Heart left ventricle (tissue), 16 donors: ENCODE data around the gene PCDHGA3. TPM values are rescaled to one million over a fixed set of nuclear protein-coding genes. Genes with fewer than 3 reads are reported as not detected.
"Not testable (repeated sequence)": the region's sequence is repeated elsewhere in the genome, so short reads cannot be mapped to it uniquely, and the experiment has no call there.

Experiments
- ATAC-seq, 4 donors: fragments of 200-7000 bp; cut with Tn5 transposase; one replicate each; pipeline ENCODE4 v1.9.1; 2020 to 2022; ENCODE audit warnings: moderate library complexity in 4 of 4, mild to moderate bottlenecking in 3 of 4, moderate number of reproducible peaks in 1 of 4
- DNase-seq, 5 donors: peaks; one replicate each; pipeline ENCODE4 v3.0.0-alpha.2; 2020
- H3K27ac ChIP-seq, 12 donors: fragments of 200-600 bp; sonication (generic) in 4 of 12; one replicate each; pipeline versions ENCODE4 v1.5.0 to v1.8.0; 2016 to 2022; ENCODE audit warnings: mild to moderate bottlenecking in 2 of 12
- H3K27me3 ChIP-seq, 9 donors: fragments of 200-600 bp; sonication (generic) in 2 of 9; one replicate each; pipeline versions ENCODE4 v1.5.1 to v1.8.0; 2016 to 2022; ENCODE audit warnings: mild to moderate bottlenecking in 3 of 9
- H3K36me3 ChIP-seq, 9 donors: fragments of 200-600 bp; sonication (generic) in 2 of 9; one replicate each; pipeline versions ENCODE4 v1.5.0 to v1.8.0; 2018 to 2022; ENCODE audit warnings: mild to moderate bottlenecking in 2 of 9
- H3K4me1 ChIP-seq, 12 donors: fragments of 200-600 bp; sonication (generic) in 4 of 12; one replicate each; pipeline versions ENCODE4 v1.5.0 to v1.8.0; 2016 to 2022; ENCODE audit warnings: mild to moderate bottlenecking in 3 of 12
- H3K4me3 ChIP-seq, 12 donors: fragments of 200-600 bp; sonication (generic) in 4 of 12; one replicate each; pipeline versions ENCODE4 v1.5.0 to v1.8.0; 2017 to 2022; ENCODE audit warnings: mild to moderate bottlenecking in 9 of 12, moderate library complexity in 4 of 12
- H3K9me3 ChIP-seq, 12 donors: fragments of 200-600 bp; sonication (generic) in 4 of 12; one replicate each; pipeline versions ENCODE4 v1.5.0 to v1.8.0; 2016 to 2022; ENCODE audit warnings: mild to moderate bottlenecking in 1 of 12
- POLR2A ChIP-seq, 2 donors: fragments of 450-650 bp; IDR thresholded peaks; one replicate each; pipeline ENCODE4 v1.6.1; 2017; ENCODE audit warnings: antibody characterized with exemption in 2 of 2, mild to moderate bottlenecking in 2 of 2, moderate library complexity in 2 of 2
- WGBS, 4 donors: extraction: QIAGEN DNeasy Blood & Tissue Kit in 2 of 4; methylation state at CpG; one replicate each; pipeline versions ENCODE4 v1.1.5 to v1.1.7; 2013 to 2018; 5-methylcytosine and 5-hydroxymethylcytosine counted together
- intact Hi-C, 10 donors: fragments of 100-400 bp; cut with DNase I; formaldehyde crosslinking; loops; one replicate each; pipeline versions ENCODE4 v1.11.1 to v1.14.2; 2022
- polyA plus RNA-seq, 2 donors: library from polyadenylated mRNA; stranded (reverse); fragments of 200-250 nt; gene quantifications; one replicate each; pipeline ENCODE4 v1.2.3, GENCODE V29; 2013
- total RNA-seq, 9 donors: library from RNA; depleted of rRNA in 2 of 9; stranded (reverse); fragments of >200 nt in 2 of 9; fragmentation: NEBNext Ultra II Directional in 3 of 9; extraction: Animal tissue kit (Norgen Biotek cat#: 25700) in 3 of 9; gene quantifications; one replicate each; pipeline versions ENCODE4 v1.1.0 to v1.2.4, GENCODE V29; 2016 to 2023
- TF ChIP-seq, protein P1 (sequence below), 12 donors: fragments of 200-600 bp; sonication (generic) in 4 of 12; IDR thresholded peaks; one replicate each; pipeline versions ENCODE4 v1.5.0 to v1.8.0; 2018 to 2022; ENCODE audit warnings: antibody characterized with exemption in 12 of 12, mild to moderate bottlenecking in 5 of 12
- donor health status: ischemic (EF 13 %, LVEDD 7.1; RV severe dilation, severe dysfunction).
- donor health status: healthy with polysubstance abuse.
- donor health status: DM: no; HTN: yes; CAD: no.
- donor health status: DM: no; HTN: no; CAD: no.
- donor health status: ischemic (EF 25% LVEDD 6.9; RV normal size, moderate dysfunction).
- donor health status: ischemic (EF 25% LVEDD 5.7; RV mildly dilated, moderate dysfunction).
- donor health status: healthy.
- donor health status: DM: yes; HTN: yes; CAD: no.
- donor health status: ischemic (EF 35%, LVEDD 5.7; RV mildly dilated, moderate dysfunction).
- donor health status: nonischemic (EF 11% LVEDD 7.7; RV severe dilation, severe dysfunction).
- donor health status: DM: yes; HTN: yes; CAD: no.
- donor health status: PGD.
- donor health status: ischemic (EF 29% LVEDD 5.4; RV normal size, mild dysfunction).
- donor health status: nonischemic (EF 23%, LVEDD 6.1; RV moderate dilation, normal function).

Gene PCDHGA3
- total and polyA plus RNA-seq, 11 donors: 3.5 to 27.2 (median 13.3) TPM

DNA sequence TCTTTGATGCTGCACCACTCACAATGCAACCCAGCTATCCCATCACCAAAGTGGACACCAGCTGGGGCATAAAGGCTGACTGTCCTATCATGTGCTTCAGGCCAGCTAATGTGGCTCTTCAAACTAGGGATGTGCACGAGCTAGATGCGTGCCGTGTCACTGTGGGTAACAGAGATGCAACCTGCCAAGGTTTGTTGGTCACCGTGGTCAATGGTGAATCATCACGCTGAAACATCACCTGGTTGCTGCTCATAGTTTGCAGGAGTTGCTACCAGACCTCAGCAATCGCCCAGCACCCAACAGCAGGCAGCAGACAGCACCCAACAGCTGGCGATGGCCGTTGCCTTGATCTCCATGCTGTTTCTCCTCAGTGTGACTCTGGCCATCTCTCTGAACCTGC lies 15.4 kb upstream of the PCDHGA3 start:
- peaks cover 0 to 7% (median 0%) of the 10 kb centered on the region in 9 donors for H3K36me3 ChIP-seq
- H3K4me1 ChIP-seq: peaks cover 0 to 5% (median 0%) of the 10 kb centered on the region in 12 donors
- no peak for DNase-seq
- intact Hi-C loops: loop anchor here in 4 of 10 donors (5.0 to 10.0 kb wide), 3 partner anchors 197 to 237 kb away; no protein-coding TSS in a partner anchor
- 80 to 85% (median 82%) methylated on average over 7 to 8 of the region's 8 CpGs for WGBS, 4 donors
- ATAC-seq: no peak
- TF ChIP-seq, protein P1, sequence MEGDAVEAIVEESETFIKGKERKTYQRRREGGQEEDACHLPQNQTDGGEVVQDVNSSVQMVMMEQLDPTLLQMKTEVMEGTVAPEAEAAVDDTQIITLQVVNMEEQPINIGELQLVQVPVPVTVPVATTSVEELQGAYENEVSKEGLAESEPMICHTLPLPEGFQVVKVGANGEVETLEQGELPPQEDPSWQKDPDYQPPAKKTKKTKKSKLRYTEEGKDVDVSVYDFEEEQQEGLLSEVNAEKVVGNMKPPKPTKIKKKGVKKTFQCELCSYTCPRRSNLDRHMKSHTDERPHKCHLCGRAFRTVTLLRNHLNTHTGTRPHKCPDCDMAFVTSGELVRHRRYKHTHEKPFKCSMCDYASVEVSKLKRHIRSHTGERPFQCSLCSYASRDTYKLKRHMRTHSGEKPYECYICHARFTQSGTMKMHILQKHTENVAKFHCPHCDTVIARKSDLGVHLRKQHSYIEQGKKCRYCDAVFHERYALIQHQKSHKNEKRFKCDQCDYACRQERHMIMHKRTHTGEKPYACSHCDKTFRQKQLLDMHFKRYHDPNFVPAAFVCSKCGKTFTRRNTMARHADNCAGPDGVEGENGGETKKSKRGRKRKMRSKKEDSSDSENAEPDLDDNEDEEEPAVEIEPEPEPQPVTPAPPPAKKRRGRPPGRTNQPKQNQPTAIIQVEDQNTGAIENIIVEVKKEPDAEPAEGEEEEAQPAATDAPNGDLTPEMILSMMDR (IDR thresholded peaks at IDR 0.05): no peak
- no peak for TF ChIP-seq POLR2A (IDR thresholded peaks at IDR 0.05)
- H3K4me3 ChIP-seq: no peak overlapping the region
- H3K27me3 ChIP-seq: peaks cover 0 to 14% (median 0%) of the 10 kb centered on the region in 9 donors
- H3K9me3 ChIP-seq: peaks cover 0 to 64% (median 23%) of the 10 kb centered on the region in 12 donors
- H3K27ac ChIP-seq: no peak overlapping the region

DNA sequence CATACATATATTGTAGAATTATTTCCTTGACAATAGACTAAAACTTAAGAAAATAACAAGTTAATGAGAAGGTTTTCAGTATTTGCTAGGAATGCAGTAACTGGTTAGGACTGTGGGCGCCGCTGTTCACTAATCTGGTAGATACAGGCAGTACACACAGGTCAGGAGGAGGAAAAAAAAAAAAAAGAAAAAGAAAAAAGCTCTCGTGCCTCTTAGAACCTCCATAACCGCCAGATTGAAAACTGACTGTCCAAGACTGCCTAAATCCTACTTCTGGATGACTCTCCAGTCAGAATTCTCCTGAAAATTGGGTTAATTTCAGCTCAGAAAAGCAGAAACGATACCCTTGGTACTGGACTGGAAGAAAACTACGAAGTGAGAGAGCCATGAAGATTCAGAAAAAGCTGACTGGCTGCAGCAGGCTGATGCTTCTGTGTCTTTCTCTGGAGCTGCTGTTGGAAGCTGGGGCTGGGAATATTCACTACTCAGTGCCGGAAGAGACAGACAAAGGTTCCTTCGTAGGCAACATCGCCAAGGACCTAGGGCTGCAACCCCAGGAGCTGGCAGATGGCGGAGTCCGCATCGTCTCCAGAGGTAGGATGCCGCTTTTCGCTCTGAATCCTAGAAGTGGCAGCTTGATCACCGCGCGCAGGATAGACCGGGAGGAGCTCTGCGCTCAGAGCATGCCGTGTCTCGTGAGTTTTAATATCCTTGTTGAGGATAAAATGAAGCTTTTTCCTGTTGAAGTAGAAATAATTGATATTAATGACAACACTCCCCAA lies 13.1 kb upstream of the PCDHGA3 start, which contains the start of gene PCDHGA1:
Gene PCDHGA1 (plus strand): TSS at position 216 of the 782 bp plus-strand sequence.
- 22 to 34% (median 30%) methylated on average over 21 of the region's 21 CpGs for WGBS, 4 donors

DNA sequence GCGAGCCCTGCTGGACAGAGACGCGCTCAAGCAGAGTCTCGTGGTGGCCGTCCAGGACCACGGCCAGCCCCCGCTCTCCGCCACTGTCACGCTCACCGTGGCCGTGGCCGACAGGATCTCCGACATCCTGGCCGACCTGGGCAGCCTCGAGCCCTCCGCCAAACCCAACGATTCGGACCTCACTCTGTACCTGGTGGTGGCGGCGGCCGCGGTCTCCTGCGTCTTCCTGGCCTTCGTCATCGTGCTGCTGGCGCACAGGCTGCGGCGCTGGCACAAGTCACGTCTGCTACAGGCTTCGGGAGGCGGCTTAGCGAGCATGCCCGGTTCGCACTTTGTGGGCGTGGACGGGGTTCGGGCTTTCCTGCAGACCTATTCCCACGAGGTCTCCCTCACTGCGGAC lies 11.1 kb upstream of the PCDHGA3 start:
- peaks cover 0 to 99% (median 24%) of the 10 kb centered on the region in 12 donors for H3K9me3 ChIP-seq

More for the DNA sequence above, 13.1 kb upstream of the PCDHGA3 start, which contains the start of gene PCDHGA1:
- H3K27ac ChIP-seq: peak within 1 kb of the TSS in 8 of 12 donors; percentile 16 to 73 (median 52)
- H3K36me3 ChIP-seq: peaks cover 0 to 7% (median 0%) of the 10 kb centered on the region in 9 donors
- H3K4me1 ChIP-seq: peaks cover 0 to 5% (median 0%) of the 10 kb centered on the region in 12 donors
- peak within 1 kb of the TSS in 10 of 12 donors; percentile 20 to 49 (median 34) for H3K4me3 ChIP-seq
- ATAC-seq (peak; percentile 51 to 70 (median 63)), DNase-seq (peak in 2 of 5 donors; percentile 44 to 47)
- peaks cover 0 to 87% (median 22%) of the 10 kb centered on the region in 12 donors for H3K9me3 ChIP-seq
- intact Hi-C loops: loop anchor here in 3 of 10 donors (5.0 to 10.0 kb wide), 3 partner anchors 82 to 194 kb away; partner anchors contain the start of genes PCDHB14 (in 1 of the 3) and PCDHGA10 (in 1 of the 3)
- no peak for TF ChIP-seq POLR2A (IDR thresholded peaks at IDR 0.05)
- TF ChIP-seq, protein P1 (IDR thresholded peaks at IDR 0.05): peak in 10 of 12 donors; percentile 27 to 58 (median 44)
- H3K27me3 ChIP-seq: peaks cover 0 to 35% (median 0%) of the 10 kb centered on the region in 9 donors

DNA sequence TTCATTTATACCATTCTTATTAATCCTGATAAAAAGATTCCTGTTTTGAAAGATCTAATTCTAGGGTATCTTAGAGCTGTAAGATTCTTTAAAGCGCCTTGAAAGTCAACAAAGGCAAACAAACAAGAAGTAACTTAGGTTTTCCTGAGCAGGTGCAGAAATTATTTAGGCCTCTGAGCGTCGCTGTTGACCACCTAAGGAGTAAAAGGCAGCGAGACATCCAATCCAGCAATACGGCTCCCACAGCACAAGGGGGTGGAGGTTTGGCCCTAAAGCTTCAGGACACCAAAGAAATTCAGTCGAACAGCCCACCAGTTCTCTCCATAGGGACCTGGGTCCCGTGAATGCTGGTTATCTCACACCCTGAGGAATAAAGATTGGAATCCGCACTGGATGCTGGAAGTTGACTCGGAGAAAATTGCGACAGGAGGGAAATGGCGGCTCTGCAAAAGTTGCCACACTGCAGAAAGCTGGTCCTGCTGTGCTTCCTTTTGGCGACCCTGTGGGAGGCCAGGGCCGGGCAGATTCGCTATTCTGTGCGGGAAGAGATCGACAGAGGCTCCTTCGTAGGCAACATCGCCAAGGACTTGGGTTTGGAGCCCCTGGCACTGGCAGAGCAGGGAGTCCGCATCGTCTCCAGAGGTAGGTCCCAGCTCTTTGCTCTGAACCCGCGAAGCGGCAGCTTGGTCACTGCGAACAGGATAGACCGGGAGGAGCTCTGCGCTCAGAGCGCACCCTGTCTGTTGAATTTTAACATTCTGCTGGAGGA lies 4.9 kb upstream of the PCDHGA3 start, which contains the start of gene PCDHGA2:
Gene PCDHGA2 (plus strand): TSS at position 223 of the 769 bp plus-strand sequence.
- TF ChIP-seq, protein P1 (IDR thresholded peaks at IDR 0.05): peak; percentile 30 to 73 (median 53)
- no peak for TF ChIP-seq POLR2A (IDR thresholded peaks at IDR 0.05)
- no peaks in the 10 kb centered on the region for H3K36me3 ChIP-seq
- DNase-seq (peak in 2 of 5 donors; percentile 52 to 54), ATAC-seq (peak; percentile 66 to 70 (median 69))
- H3K4me1 ChIP-seq: peaks cover 0 to 7% (median 0%) of the 10 kb centered on the region in 12 donors
- peaks cover 0 to 99% (median 40%) of the 10 kb centered on the region in 12 donors for H3K9me3 ChIP-seq
- peaks cover 0 to 34% (median 0%) of the 10 kb centered on the region in 9 donors for H3K27me3 ChIP-seq
- peak within 1 kb of the TSS; percentile 21 to 82 (median 75) for H3K27ac ChIP-seq
- 7 to 12% (median 8%) methylated on average over 26 to 27 of the region's 27 CpGs for WGBS, 4 donors
- intact Hi-C loops: loop anchor here in 5 of 10 donors (2.0 to 10.0 kb wide), 4 partner anchors 114 to 224 kb away; partner anchors contain the start of gene PCDHB14 (in 1 of the 5)
- H3K4me3 ChIP-seq: peak within 1 kb of the TSS; percentile 3 to 61 (median 51)

More for the DNA sequence above, 11.1 kb upstream of the PCDHGA3 start:
- not testable (repeated sequence) for H3K4me1 ChIP-seq, ATAC-seq, H3K4me3 ChIP-seq, H3K27ac ChIP-seq, H3K36me3 ChIP-seq
- H3K27me3 ChIP-seq: peaks cover 0 to 35% (median 0%) of the 10 kb centered on the region in 9 donors
- 30 to 58% (median 48%) methylated on average over 7 to 39 of the region's 39 CpGs for WGBS, 4 donors
- intact Hi-C loops: loop anchor here in 3 of 10 donors (5.0 to 10.0 kb wide), 3 partner anchors 80 to 192 kb away; partner anchors contain the start of genes PCDHB14 (in 1 of the 3) and PCDHGA10 (in 1 of the 3)
- DNase-seq: peak in 1 of 5 donors; percentile 43

DNA sequence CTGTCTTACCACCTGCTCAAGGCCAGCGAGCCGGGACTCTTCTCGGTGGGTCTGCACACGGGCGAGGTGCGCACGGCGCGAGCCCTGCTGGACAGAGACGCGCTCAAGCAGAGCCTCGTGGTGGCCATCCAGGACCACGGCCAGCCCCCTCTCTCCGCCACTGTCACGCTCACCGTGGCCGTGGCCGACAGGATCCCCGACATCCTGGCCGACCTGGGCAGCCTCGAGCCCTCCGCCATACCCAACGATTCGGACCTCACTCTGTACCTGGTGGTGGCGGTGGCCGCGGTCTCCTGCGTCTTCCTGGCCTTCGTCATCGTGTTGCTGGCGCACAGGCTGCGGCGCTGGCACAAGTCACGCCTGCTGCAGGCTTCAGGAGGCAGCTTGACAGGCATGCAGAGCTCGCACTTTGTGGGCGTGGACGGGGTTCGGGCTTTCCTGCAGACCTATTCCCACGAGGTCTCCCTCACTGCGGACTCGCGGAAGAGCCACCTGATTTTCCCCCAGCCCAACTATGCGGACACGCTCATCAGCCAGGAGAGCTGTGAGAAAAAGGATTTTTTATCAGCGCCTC lies 2.8 kb upstream of the PCDHGA3 start:
- DNase-seq: peak in 1 of 5 donors; percentile 66
- Histone ChIP-seq H3K27ac (peak overlapping the region in 3 of 12 donors; percentile 73 to 82 (median 81)), H3K4me3 (peak overlapping the region in 11 of 12 donors; percentile 1 to 61 (median 38)), H3K27me3 (peaks cover 0 to 28% (median 0%) of the 10 kb centered on the region in 9 donors), H3K9me3 (peaks cover 0 to 98% (median 46%) of the 10 kb centered on the region in 12 donors)
- not testable (repeated sequence) for H3K4me1 ChIP-seq, H3K36me3 ChIP-seq, ATAC-seq
- intact Hi-C loops: loop anchor here in 3 of 10 donors (5.0 to 10.0 kb wide), 4 partner anchors 64 to 221 kb away; partner anchors contain the start of genes PCDHGA9 (in 1 of the 3) and PCDHGB6 (in 1 of the 3)
- 54 to 72% (median 65%) methylated on average over 34 to 45 of the region's 45 CpGs for WGBS, 4 donors
